CD4-positive, alpha-beta T cell treated with Interleukin-10 for 1 hour (primary cell): Measurements from ENCODE around the gene APOL1.
A peak's percentile ranks its signal among the peaks of the same experiment; 100 is the strongest.
"Not testable (repeated sequence)": the region's sequence is repeated elsewhere in the genome, so short reads cannot be mapped to it uniquely, and the experiment has no call there.

ENCODE experiments used
- DNase-seq: peaks from one replicate; pipeline ENCODE4 v3.0.0-alpha.2; 2020

Gene APOL1, protein sequence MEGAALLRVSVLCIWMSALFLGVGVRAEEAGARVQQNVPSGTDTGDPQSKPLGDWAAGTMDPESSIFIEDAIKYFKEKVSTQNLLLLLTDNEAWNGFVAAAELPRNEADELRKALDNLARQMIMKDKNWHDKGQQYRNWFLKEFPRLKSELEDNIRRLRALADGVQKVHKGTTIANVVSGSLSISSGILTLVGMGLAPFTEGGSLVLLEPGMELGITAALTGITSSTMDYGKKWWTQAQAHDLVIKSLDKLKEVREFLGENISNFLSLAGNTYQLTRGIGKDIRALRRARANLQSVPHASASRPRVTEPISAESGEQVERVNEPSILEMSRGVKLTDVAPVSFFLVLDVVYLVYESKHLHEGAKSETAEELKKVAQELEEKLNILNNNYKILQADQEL

DNA sequence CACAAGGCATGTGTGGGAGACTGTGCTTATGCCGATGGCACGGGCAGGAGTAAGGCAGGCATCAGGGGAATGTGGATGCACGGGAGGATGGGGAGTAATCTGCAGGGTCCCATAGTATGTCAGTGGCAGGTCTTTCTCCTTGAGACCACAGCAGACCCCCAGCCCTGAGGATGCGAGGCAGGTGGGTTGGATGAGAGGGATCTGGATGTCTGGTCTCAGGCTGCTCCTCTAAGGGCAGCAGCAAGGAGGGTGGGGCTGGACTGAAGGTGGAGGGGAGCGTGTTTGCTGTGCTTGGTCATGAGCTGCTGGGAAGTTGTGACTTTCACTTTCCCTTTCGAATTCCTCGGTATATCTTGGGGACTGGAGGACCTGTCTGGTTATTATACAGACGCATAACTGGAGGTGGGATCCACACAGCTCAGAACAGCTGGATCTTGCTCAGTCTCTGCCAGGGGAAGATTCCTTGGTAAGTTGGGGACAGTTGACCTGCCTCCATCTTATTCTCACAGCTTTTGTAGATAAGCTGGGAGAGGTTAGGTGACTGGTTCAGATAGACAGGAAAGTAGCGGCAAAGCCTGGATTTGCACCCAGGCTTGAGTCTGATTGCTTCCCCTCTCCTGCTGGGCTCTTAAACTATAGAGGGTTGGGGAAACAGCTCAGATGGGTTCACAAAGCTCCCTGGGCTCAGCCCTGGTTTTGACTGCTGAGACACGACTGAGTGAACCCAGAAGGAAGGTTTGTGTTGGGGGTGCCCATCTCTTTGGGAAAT lies at the start of gene APOL1:
Gene APOL1, plus strand, starts transcription at position 380 of the 769 bp plus-strand sequence. CDS start 1,823 bp downstream, outside the sequence.
- peak; percentile 73 for DNase-seq

DNA sequence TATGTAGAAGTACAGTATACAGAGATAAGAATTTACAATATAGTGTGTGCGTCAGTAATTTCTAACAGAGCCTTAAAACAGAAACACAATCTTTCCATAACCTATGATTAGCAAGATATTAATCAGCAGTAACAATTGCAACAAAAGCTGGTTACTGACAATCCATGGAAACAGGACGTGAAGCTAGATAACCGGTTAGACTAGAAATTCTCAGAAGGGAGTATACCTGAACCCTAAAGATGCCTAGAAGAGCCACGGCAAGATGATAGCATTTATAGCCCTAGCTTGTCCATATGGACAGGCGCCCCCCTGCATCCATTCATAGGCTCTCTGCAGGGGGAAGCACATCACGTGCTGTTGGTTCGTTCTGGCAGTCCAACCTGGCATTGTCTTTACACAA lies 49.5 kb upstream of the APOL1 start:
- DNase-seq: not testable (repeated sequence)

DNA sequence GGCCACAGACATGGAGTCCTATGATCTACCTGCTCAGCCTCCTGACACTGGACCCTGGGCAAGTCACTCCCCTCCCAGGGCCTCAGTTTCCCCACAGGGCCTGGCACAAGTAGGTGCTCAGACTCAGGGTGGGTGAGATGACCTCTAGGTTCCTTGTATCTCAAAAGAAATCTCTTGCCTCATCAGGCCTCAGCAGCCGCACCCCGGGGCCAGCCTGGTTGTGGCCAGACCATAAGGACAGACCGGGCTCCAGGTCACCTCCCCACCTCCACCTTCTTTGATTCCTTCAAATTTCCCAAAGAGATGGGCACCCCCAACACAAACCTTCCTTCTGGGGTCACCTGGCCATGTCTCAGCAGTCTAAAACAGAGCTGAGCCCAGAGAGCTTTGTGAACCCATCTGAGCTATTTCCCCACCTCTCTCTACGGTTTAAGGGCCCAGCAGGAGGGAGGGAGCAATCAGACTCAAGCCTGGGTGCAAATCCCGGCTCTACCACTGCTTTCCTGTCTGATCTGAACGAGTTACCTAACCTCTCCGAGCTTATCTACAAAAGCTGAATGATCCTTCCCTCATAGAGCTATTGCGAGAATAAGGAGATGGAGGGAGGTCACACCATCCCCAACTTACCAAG lies 48.8 kb upstream of the APOL1 start:
- DNase-seq: no peak

DNA sequence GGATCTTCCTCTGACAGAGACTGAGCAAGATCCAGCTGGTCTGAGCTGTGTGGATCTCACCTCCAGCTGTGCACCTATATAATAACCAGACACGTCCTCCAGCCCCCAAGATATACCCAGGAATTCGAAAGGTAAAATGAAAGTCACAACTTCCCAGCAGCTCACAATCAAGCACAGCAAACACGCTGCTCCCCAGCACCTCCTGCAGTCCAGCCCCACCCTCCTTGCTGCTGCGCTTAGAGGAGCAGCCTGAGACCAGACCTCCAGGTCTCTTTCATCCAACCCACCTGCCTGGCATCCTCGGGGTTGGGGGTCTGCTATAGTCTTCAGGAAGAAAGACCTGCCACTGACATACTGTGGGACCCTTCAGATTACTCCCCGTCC lies 48.3 kb upstream of the APOL1 start:
- no peak for DNase-seq

DNA sequence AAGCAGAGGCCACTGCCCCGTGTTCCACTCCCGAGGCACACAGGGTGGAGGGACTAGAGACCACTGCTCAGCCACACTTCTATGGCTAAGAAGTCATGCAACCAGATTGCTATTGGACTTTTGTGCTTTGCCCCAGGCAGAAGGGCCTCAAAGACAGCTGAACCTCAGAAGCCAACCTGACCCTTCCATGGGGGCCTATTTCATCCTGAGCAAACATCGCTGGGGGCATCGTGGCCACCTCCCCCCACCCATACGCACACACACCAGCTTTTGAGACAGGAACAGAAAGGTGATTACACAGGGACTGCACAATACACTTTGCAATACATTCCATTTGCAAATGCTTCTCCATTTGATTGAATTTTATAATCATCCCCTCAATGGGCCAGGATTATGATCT lies 47.4 kb upstream of the APOL1 start:
- not testable (repeated sequence) for DNase-seq

DNA sequence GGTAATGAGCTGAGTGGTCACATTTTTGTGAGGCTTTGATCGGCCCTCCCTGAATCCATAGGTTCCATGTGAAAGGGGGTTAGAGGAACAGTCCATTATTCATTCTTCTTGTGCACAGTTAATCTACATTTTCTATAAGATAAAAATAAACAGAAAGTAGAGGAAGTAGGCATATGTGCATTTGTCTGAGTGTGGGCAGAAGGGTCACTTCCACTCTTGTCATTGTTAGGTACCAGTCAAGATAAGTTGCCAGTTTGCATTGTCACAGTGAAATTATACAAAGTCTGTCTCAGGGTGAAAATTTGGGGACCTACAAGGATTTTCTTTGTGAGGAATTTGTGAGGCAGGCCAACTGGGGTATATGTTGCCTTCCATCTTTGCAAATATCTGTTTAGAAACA lies 46.7 kb upstream of the APOL1 start:
- DNase-seq: no peak

DNA sequence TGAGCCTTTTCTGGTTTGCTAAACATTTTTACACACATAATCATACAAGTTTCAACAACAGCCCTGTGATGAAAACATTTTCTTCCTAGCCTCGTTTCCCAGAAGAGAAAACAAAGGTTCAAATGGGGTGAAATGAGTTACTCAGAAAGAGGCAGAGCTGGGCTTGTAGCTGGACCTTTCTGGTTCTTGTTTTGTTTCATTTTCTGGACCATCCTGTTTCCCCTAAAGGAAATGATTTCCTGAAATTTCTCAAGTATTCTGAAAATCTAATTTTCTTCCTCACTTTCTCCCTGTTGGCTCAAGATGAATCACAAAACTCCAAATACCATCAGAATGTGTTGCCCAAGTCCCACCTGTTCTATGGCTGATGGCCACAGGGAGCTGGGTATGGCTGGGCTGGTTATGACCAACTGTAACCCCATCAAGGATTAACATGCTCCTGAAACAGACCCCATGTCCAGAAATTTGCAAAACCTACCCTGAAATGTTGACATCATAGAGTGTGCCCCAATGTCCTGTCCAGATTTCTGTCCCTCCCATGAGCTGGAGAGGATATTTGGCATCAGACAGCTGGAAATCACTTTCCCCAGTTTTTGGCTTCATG lies 44.7 kb upstream of the APOL1 start:
- DNase-seq: no peak

DNA sequence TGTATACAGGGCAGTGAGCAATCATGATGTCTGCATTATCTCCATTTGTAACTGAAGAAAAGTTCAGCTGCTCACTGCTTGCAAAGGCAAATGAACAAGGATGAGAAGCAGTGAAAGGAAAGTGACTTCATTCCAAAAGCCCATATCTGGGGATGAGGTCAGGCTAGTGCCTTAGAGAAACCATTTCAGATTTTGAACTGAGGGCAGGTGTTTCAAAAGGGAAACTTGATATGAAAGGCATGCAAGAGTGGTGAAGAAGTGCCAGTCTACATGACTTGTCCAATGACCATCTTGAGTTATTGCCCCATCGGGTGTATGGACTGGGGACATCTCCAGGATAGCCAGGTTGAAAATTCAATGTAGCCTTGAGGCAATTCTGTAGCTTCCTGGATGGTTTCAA lies 44.0 kb upstream of the APOL1 start:
- DNase-seq: no peak

DNA sequence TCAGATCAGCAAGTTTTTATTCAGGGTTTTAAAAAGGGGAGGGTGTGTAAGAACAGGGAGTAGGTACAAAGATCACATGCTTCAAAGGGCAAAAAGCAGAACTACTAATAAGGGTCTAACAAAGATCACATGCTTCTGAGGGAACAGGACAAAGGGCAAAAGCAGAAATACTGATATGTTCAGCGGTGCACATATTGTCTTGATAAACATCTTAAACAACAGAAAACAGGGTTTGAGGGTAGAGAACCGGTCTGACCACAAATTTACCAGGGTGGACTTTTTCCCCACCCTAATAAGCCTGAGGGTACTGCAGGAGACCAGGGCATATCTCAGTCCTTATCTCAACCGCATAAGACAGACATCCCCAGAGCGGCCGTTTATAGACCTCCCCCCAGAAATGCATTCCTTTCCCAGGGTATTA lies 43.4 kb upstream of the APOL1 start:
- not testable (repeated sequence) for DNase-seq

DNA sequence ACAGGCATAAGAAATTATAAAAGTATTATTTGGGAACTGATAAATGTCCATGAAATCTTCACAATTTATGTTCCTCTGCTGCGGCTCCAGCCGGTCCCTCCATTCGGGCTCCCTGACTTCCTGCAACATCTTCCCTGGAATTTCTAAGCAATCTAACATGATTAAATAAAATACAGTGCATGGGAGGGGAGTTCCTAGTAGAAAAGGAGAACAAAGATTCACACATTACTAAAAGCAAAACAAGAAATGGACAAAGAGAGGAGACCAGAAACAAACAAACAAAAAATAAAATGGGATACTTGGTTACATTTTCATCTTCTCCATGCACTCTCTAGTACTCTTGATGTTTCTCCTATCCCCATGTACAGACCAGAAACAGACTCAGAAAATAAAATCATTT lies 42.7 kb upstream of the APOL1 start:
- DNase-seq: no peak

DNA sequence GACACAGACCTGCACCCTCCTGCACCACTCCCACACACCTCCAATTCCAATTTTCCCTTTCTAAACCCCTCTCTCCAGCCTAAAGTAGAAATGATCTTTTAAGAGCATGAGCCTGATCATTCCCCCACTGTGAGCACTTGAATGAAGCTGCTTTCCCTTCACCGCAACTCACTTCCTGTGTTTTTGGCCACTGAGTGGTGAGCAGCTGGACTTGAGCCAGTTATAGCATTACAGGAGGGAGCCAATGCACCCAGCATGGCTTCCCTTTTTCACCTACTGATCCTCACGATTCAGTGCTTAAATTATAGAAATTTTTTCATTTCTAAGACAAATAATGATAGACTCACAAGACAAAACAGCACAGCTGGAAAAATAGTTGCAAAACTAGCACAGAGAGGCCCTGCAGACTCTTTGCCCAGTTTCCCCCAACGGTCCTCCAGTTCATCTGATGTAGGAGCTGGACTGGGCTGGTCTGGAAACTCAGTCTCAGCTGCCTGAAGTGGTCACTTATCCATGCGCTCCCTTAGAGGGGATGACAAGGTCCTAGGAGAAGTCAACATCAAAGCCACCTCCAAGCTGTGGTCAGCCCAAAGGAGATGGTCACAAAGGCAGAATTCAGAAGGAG lies 41.6 kb upstream of the APOL1 start:
- DNase-seq: no peak

DNA sequence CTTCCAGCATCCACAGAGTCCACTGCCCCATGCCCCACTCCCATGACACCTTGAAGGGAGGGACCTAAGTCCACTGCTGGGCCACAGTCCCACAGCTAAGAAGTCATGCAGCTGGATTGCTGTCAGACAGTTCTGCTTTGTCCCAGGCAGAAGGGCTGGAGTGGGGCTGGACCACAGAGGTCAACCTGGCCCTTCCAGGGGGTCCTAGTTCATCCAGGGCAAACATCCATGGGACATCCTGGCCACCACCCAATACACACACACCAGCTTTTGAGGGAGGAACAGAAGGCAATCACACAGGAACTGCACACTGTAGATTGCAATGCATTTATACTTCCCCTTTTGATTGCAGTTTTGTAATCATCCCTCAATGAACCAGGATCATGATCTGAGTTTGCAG lies 40.0 kb upstream of the APOL1 start:
- DNase-seq: no peak

DNA sequence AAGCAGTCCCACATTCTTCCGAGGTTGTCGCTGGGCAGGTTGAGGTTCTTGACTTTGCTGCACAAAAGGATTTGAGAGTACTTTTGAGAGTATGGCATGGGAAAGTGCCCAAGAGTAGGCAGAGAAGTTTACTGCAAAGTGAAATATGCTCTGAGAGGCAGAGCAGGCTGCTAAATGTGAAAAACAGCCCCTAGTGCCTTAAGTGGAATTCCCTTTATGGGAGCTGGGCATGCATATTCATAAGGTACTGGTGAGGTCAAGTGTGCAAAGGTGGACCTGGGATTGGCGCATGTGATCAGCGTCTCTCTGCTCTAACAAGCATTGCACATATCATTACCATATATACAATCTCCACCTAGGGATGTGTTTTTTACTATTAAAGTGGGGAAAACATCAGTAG lies 39.3 kb upstream of the APOL1 start:
- no peak for DNase-seq

DNA sequence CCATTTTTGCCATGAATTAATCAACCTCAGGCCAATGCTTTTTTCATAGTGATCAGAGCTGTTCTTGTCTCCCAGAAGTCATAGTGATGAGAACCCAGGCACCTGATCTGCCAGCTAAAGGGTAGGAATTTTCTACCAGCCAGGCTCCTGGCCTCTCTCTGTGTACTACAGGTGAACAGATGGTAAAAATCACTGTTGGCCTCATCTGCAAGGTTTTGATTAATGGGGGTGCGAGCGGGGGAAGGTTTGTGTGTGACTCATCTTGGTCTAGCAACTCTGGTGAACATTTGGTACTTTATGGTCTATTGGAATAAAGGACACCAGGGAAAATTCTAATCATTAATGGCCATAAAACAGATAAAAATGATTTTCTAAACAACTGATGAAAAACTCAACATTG lies 37.0 kb upstream of the APOL1 start:
- no peak for DNase-seq

DNA sequence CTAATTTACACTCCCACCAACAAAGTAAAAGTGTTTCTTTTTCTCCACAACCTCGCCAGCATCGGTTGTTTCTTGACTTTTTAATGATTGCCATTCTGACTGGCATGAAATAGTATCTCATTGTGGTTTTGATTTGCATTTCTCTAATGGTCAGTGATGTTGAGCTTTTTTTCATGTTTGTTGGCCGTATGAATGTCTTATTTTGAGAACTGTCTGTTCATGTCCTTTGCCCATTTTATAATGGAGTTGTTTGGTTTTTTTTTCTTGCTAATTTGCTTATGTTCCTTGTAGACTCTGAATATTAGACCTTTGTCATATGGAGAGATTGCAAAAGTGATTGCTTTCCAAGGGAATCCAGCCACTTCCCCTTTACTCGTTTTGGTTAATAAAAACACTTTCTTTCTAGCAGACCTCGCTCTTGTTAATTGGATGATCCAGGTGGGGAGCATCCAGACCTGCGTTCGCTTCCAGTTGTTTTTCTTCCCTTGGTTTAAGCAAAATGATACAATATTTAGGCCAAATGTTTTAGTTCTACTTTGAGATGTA lies 34.2 kb upstream of the APOL1 start:
- no peak for DNase-seq

DNA sequence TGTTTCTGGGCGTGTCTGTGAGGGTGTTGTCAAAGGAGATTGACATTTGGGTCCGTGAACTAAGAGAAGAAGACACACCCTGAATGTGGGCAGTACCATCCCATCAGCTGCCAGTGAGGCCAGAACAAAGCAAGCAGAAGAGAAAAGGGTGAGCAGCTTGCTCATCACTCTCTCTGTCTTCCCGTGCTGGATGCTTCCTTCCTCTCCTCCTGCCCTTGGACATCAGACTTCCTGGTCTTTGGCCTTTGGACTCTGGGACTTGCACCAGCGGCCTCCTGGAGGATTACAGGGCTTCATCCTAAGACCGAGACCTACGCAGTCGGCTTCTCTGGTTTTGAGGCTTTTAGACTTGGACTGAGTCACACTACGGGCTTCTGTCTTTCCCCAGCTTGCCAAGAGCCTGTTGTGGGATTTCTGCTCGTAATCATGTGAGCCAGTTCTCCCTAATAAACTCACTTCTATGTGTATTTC lies 32.4 kb upstream of the APOL1 start:
- DNase-seq: no peak

DNA sequence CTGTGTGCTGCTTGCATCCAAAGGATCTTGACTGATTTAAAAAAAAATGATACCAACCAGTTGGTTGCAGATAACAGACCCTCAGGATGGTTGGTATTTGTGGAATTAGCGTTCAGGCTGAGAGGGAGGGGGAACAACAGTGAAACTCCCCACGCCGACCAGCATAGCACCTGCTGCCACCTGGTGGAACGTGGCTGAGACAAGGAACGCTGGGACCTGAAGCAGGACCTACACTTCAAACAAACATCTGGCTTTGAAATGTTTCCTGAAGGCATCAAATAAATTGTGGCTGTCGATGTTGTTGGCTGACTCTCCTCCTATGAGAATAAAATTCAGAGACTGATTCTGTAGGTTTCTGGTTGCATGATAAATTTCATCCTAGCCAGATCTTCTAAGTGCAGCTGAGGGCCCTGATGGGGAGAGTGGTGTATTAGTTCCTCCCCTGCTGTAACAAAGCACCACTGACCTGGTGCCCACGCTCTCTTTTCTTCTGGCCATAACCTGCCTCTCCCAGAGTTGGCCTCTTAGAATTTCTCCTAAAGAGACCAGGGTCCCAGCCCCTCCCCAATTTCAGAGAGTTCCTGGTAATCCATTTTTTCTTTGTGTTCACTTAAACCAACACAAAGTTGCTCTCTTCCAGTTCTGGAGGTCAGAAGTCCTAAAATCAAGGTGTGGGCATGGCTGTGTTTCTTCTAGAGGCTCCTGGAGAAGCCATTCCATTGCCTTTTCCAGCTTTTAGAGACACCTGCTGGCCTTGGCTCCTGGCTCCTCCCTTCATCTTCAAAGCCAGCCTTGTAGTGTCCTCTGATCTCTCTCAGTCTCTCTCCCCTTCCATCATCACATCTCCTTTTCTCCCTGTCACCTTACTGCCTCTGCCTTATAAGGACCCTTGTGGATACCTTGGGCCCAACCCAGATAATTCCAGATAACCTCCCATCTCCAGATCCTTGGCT lies 30.9 kb upstream of the APOL1 start:
- DNase-seq: peak; percentile 55

DNA sequence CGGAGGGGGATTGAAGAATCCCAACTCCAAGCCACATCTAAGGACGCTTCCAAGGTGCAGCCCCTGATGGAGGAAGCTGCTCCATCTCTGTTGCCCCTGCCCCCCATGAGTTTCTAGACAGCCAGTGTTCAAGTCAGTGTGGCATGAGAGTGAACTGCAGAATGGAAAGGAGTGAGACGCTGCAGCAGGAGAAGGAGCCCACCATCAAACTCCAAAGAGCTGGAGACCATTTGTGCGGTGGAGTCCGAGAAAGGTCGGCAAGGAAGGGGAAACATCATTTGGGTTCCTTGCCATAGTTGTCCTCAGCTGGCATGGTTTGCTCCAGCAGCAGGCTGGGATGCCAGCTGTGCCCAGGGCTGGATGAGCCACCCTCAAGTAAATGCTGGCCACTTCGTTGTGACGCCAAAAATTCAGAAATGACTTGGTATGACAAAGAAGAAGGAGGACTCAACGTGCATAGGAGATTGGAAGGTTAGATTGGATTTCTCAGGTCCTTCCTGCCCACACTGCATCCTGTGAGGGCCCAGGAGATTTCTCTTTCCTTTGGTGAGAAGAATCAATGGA lies 30.0 kb upstream of the APOL1 start:
- DNase-seq: no peak

DNA sequence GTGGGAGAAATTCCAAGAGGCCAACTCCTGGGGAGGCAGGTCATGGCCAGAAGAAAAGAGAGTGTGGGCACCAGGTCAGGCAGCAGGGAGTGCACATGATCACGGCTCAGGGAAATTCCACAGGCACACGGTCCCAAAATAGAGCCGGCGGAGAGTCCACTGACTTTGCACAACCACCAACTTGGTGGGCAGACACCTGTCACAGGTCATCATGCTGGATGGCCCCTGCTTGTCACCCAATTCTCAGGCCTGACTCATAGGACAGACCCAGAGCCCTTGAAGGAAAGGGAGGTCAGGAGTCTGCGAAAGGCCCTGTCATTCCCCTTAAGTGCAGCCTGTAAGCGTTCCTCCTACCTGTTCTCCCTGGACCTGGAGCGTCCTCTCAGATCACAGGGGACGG lies 29.4 kb upstream of the APOL1 start:
- DNase-seq: no peak

DNA sequence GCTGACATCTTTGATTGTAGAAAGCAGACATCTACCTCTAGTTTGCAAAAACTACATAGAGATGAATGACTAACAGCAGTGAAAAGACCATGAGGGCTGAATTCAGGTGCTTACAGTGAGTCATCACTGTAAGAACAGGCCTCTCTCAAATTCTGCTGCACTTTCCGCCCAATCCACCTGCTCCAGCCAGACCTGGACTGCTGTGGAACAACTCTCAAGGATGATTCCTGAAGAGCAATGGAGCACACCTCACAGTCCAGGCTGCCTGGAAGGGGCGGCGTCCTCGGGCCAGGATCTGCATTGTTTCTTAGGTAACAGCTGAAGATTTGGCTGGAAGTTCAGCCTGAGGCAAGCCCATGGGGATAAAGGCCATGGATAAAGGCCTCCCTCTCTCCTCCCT lies 28.7 kb upstream of the APOL1 start:
- DNase-seq: no peak

DNA sequence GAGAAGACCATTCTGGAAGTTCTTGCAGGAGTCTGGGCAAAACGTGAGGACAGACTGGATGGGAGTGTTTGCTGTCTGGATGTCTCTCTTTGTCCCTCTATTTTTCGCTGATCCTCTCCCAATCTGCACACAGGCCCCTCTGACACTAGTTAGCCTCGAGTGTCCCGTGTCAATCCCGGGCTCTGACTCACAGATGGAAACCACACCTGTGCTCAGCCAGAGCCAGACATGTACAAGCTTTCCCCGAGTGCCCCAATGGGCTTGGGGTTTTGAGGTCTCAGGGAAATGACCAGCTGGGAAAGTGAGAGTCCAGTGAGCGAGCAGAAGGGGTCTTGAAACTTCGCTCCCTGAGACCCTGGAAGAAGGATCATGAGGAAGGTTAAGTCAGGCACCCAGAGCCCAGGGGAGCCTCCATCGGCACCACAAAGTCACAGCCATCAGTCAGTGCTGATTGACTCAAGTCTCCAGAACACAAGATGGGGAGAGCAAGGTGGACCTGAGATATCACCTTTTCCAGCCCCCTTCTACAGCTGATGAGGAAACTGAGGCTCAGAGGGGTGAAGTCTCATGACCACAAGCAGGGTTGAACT lies 27.5 kb upstream of the APOL1 start:
- DNase-seq: no peak
